HL-60 (cell line): ENCODE data around the gene PRKCD.
A peak's percentile ranks its signal among the peaks of the same experiment; 100 is the strongest.

Source experiments
- DNase-seq, 2 experiments: peaks; one replicate each; pipeline ENCODE4 v3.0.0-alpha.2; 2010 to 2020; ENCODE audit warnings: low read depth in 1 of 2, low spot score in 1 of 2
- H3K27ac ChIP-seq: fragments of 250-450 bp; sonication (Bioruptor Pico); replicated peaks from 2 replicates; pipeline ENCODE4 v1.5.1; 2020; ENCODE audit warnings: mild to moderate bottlenecking, moderate library complexity
- H3K27me3 ChIP-seq: fragments of 250-450 bp; sonication (Bioruptor Pico); 2 replicates; pipeline ENCODE4 v1.5.1; 2021; ENCODE audit warnings: mild to moderate bottlenecking, moderate library complexity; ENCODE audit not compliant: insufficient read depth, poor library complexity, severe bottlenecking
- H3K4me3 ChIP-seq: replicated peaks from 2 replicates; pipeline ENCODE4 v1.5.1; 2011; ENCODE audit warnings: mild to moderate bottlenecking, control low read depth, low read length; ENCODE audit not compliant: insufficient read depth
- GABPA ChIP-seq: IDR thresholded peaks from 2 replicates; pipeline ENCODE4 v1.6.1; 2012; ENCODE audit warnings: low read depth
- POLR2AphosphoS5 ChIP-seq: IDR thresholded peaks from 2 replicates; pipeline ENCODE4 v1.6.1; 2012; ENCODE audit warnings: low read depth
- SPI1 ChIP-seq: IDR thresholded peaks from 2 replicates; pipeline ENCODE4 v1.6.1; 2012; ENCODE audit warnings: low read depth, mild to moderate bottlenecking, borderline replicate concordance
- TF ChIP-seq, protein P1 (sequence below): IDR thresholded peaks from 2 replicates; pipeline ENCODE4 v1.6.1; 2012; ENCODE audit warnings: low read depth; ENCODE audit not compliant: insufficient replicate concordance
- TF ChIP-seq, protein P2 (sequence below): IDR thresholded peaks from one replicate; pipeline ENCODE4 v1.5.1; 2011; ENCODE audit warnings: low read length, control low read depth, inconsistent platforms; ENCODE audit not compliant: insufficient read depth

PRKCD gene

DNA sequence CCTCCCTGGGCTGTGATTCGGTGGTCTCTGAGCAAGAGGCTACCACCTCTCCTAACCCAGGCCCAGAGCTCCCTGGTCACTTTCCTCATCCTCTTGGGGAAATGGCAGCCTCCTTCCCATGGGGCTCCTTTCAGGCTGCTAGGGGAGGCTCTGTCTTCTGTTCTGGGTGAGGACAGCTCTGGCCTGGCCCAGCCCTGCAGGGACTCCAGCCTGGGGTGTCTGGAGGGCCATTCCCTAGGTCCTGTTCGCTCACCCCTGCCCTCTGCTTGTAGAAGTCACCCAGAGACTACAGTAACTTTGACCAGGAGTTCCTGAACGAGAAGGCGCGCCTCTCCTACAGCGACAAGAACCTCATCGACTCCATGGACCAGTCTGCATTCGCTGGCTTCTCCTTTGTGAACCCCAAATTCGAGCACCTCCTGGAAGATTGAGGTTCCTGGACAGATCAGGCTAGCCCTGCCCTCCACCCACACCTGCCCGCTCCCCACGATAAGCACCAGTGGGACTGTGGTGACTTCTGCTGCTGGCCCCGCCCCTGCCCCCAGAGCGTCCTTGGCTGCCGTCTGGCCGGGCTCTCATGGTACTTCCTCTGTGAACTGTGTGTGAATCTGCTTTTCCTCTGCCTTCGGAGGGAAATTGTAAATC lies 30.9 kb downstream of the PRKCD start:
- Histone ChIP-seq H3K27me3 (no peaks in the 10 kb centered on the region), H3K4me3 (no peak overlapping the region), H3K27ac (no peak overlapping the region)
- no peak for TF ChIP-seq SPI1
- TF ChIP-seq, protein P1, sequence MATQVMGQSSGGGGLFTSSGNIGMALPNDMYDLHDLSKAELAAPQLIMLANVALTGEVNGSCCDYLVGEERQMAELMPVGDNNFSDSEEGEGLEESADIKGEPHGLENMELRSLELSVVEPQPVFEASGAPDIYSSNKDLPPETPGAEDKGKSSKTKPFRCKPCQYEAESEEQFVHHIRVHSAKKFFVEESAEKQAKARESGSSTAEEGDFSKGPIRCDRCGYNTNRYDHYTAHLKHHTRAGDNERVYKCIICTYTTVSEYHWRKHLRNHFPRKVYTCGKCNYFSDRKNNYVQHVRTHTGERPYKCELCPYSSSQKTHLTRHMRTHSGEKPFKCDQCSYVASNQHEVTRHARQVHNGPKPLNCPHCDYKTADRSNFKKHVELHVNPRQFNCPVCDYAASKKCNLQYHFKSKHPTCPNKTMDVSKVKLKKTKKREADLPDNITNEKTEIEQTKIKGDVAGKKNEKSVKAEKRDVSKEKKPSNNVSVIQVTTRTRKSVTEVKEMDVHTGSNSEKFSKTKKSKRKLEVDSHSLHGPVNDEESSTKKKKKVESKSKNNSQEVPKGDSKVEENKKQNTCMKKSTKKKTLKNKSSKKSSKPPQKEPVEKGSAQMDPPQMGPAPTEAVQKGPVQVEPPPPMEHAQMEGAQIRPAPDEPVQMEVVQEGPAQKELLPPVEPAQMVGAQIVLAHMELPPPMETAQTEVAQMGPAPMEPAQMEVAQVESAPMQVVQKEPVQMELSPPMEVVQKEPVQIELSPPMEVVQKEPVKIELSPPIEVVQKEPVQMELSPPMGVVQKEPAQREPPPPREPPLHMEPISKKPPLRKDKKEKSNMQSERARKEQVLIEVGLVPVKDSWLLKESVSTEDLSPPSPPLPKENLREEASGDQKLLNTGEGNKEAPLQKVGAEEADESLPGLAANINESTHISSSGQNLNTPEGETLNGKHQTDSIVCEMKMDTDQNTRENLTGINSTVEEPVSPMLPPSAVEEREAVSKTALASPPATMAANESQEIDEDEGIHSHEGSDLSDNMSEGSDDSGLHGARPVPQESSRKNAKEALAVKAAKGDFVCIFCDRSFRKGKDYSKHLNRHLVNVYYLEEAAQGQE, result no peak
- TF ChIP-seq POLR2AphosphoS5, result no peak
- no peak for TF ChIP-seq GABPA
- TF ChIP-seq, protein P2, sequence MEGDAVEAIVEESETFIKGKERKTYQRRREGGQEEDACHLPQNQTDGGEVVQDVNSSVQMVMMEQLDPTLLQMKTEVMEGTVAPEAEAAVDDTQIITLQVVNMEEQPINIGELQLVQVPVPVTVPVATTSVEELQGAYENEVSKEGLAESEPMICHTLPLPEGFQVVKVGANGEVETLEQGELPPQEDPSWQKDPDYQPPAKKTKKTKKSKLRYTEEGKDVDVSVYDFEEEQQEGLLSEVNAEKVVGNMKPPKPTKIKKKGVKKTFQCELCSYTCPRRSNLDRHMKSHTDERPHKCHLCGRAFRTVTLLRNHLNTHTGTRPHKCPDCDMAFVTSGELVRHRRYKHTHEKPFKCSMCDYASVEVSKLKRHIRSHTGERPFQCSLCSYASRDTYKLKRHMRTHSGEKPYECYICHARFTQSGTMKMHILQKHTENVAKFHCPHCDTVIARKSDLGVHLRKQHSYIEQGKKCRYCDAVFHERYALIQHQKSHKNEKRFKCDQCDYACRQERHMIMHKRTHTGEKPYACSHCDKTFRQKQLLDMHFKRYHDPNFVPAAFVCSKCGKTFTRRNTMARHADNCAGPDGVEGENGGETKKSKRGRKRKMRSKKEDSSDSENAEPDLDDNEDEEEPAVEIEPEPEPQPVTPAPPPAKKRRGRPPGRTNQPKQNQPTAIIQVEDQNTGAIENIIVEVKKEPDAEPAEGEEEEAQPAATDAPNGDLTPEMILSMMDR, result no peak
- DNase-seq, result no peak

DNA sequence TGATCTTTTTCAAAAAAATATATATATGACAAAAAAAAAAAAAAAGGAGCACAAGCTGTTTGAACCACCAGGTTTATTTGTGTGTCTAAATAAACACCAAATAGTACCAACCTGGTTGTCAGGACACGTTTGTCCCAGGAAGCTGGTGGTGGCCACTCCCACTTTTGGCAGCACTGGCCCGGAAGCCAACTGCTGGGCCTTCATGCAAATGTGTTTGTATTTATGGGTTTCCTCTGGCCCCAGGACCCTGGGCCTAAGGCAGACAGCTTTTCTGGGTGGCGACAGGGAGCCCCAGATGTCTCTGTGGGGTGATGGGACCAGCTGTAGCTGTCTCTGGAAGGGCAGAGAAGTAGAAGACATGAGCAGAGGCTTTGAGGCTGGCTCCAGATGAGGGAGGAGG lies 31.6 kb downstream of the PRKCD start:
- no peak overlapping the region for H3K4me3 ChIP-seq
- H3K27me3 ChIP-seq, result no peaks in the 10 kb centered on the region
- no peak for TF ChIP-seq SPI1
- TF ChIP-seq, protein P2, result no peak
- no peak for TF ChIP-seq GABPA
- TF ChIP-seq, protein P1, result no peak
- no peak; the same call in 1 of the 2 replicates for TF ChIP-seq POLR2AphosphoS5
- no peak for DNase-seq
- H3K27ac ChIP-seq, result no peak overlapping the region

DNA sequence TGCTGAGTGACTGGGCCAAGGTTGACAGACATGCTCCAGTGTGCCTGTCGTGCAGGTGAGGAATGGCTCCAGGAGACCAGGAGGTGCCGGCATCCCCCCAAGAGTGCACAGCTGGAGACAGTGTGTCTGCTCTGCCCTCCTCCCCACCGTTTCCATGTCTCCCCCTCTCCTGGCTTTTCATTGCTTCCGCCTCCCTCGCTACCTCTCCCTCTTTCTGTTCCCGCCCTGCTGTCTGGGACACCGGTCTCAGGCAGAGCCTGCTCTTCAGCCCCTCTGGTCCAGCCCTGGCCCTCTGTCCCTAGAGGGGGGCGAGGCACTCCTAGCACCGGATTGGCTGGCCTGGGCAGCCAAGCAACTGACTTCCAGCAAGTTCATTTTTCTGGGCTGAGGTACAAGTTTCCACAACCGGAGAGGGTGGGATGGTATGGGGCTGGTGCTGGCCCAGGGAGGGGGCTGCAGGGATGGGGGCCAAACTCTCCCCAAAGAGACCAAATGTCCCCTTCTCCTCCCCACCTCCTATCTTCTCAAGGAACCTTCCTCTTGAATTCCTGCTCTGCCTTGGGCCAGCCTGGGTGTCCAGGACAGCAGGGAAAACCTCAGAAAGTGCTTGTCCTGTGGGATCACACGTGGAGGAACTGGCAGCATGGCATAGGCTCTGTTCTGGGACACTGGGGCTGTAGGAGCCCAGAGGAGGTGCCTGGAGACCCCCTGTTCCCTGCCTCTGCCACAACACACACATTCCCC lies 32.6 kb downstream of the PRKCD start:
- no peak for DNase-seq
- Histone ChIP-seq H3K27ac (no peak overlapping the region), H3K4me3 (no peak overlapping the region)

More for the DNA sequence above, 32.6 kb downstream of the PRKCD start:
- no peaks in the 10 kb centered on the region for H3K27me3 ChIP-seq
- peak; percentile 28; the same call in 1 of the 2 replicates for TF ChIP-seq POLR2AphosphoS5
- TF ChIP-seq, protein P1, result no peak
